Lung (tissue), 11 donors: Measurements from ENCODE around the gene KRABD2.

Experiments used
- ATAC-seq: fragments of 200-7000 bp; cut with Tn5 transposase; one replicate; pipeline ENCODE4 v1.9.1; 2020; ENCODE audit warnings: moderate number of reproducible peaks; ENCODE audit not compliant: insufficient read depth, low FRiP score
- DNase-seq, 3 donors: peaks; one replicate each; pipeline ENCODE4 v3.0.0-alpha.2; 2013 to 2017
- H3K27ac ChIP-seq, 2 donors: one replicate each; pipeline ENCODE4 v1.5.1; 2013; ENCODE audit warnings: mild to moderate bottlenecking in 2 of 2, moderate library complexity in 2 of 2, control low read depth in 1 of 2, inconsistent platforms in 1 of 2, low read depth in 1 of 2, low read length in 1 of 2
- H3K27me3 ChIP-seq, 3 donors: one replicate each; pipeline ENCODE4 v1.5.1; 2013; ENCODE audit warnings: low read length in 2 of 3; ENCODE audit not compliant: control insufficient read depth in 3 of 3, insufficient read depth in 3 of 3
- H3K36me3 ChIP-seq, 4 donors: one replicate each; pipeline ENCODE4 v1.5.1; 2013; ENCODE audit warnings: low read length in 4 of 4, mild to moderate bottlenecking in 1 of 4, moderate library complexity in 1 of 4; ENCODE audit not compliant: control insufficient read depth in 4 of 4, insufficient read depth in 4 of 4
- H3K4me1 ChIP-seq, 5 donors: one replicate each; pipeline ENCODE4 v1.5.1; 2013; ENCODE audit warnings: low read length in 5 of 5, mild to moderate bottlenecking in 2 of 5, moderate library complexity in 1 of 5; ENCODE audit not compliant: control insufficient read depth in 5 of 5, insufficient read depth in 5 of 5
- H3K4me3 ChIP-seq: one replicate; pipeline ENCODE4 v1.5.1; 2013; ENCODE audit warnings: mild to moderate bottlenecking, control low read depth, moderate library complexity
- H3K9ac ChIP-seq, 2 donors: one replicate each; pipeline ENCODE4 v1.5.1; 2013; ENCODE audit warnings: low read length in 2 of 2, control low read depth in 1 of 2; ENCODE audit not compliant: insufficient read depth in 1 of 2
- H3K9me3 ChIP-seq, 4 donors: one replicate each; pipeline ENCODE4 v1.5.1; 2013; ENCODE audit warnings: low read length in 3 of 4, mild to moderate bottlenecking in 1 of 4, moderate library complexity in 1 of 4; ENCODE audit not compliant: control insufficient read depth in 4 of 4, insufficient read depth in 3 of 4
- WGBS, 2 donors: extraction: QIAGEN DNeasy Blood & Tissue Kit; methylation state at CpG; one replicate each; pipeline ENCODE4 v1.1.7; 2013; 5-methylcytosine and 5-hydroxymethylcytosine counted together
- TF ChIP-seq, protein P1 (sequence below): IDR thresholded peaks from 2 replicates; pipeline ENCODE4 v1.5.1; 2012; ENCODE audit warnings: mild to moderate bottlenecking; ENCODE audit errors: control extremely low read depth, extremely low read depth
- donor health status: control.
- donor health status: control.
- donor health status: Bipolar disorder and iron deficiency.
- donor health status: healthy.
- donor health status: DM: yes; HTN: yes; CAD: no.

Gene KRABD2

DNA sequence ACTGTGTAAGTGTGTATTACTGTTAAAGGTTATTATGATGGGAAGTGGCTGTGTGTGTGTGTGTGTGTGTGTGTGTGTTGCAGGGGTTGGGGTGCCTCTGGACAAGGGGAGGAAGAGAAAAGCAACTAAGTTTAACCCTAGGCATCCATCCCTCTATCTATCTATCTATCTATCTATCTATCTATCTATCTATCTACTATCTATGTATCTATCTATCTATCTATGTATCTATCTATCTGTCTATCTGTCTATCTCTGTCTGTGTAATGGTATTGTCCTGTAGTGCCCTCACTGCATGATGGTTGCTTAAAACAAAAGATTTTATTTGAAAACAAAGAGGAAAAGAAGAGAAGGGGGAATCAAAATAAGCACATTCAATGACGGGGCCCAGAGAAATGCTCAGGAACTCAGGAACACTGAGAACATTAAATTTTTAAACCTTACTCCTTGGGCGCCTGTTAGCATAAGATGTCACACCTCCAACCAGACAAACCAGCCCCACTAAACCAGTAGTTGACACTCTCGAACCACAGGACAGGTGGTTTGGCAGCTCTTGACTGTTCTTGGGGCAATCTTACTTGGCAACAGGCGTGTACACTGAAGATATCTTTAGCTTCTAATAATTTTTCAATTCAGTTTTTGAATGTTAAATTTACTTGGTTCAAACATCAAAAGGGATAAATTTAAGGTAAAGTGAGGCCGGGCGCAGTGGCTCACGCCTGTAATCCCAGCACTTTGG is 11.6 kb upstream of the KRABD2 start:
- 89 to 97% methylated on average over 7 of the region's 7 CpGs for WGBS, 2 donors
- Histone ChIP-seq H3K4me3 (no peak overlapping the region), H3K27ac (no peak overlapping the region), H3K36me3 (no peaks in the 10 kb centered on the region), H3K4me1 (peaks cover 0 to 9% (median 0%) of the 10 kb centered on the region in 5 donors), H3K27me3 (no peaks in the 10 kb centered on the region), H3K9ac (no peak overlapping the region), H3K9me3 (no peaks in the 10 kb centered on the region)
- ATAC-seq, result no peak
- TF ChIP-seq, protein P1, sequence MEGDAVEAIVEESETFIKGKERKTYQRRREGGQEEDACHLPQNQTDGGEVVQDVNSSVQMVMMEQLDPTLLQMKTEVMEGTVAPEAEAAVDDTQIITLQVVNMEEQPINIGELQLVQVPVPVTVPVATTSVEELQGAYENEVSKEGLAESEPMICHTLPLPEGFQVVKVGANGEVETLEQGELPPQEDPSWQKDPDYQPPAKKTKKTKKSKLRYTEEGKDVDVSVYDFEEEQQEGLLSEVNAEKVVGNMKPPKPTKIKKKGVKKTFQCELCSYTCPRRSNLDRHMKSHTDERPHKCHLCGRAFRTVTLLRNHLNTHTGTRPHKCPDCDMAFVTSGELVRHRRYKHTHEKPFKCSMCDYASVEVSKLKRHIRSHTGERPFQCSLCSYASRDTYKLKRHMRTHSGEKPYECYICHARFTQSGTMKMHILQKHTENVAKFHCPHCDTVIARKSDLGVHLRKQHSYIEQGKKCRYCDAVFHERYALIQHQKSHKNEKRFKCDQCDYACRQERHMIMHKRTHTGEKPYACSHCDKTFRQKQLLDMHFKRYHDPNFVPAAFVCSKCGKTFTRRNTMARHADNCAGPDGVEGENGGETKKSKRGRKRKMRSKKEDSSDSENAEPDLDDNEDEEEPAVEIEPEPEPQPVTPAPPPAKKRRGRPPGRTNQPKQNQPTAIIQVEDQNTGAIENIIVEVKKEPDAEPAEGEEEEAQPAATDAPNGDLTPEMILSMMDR, result no peak
- DNase-seq, result no peak

DNA sequence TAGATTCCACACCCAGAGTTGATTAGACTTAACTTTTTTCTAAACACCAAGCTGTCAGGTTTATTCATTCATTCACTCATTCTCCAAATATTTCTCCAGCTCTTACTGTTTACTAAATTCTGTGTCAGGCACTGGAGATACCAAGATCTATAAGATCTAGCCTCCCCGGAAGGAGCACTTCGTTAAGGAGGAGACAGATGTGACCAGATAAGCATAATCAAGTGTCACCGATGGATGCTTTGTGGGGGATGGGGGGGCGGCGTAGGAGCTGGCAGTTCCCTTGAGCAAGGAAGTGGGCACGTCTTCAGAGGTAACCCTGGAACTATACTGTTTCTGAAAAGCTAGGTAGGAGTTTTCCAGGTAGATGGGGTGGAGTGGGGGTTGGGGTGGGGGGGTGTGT is 10.3 kb upstream of the KRABD2 start:
- Histone ChIP-seq H3K4me1 (peaks cover 0 to 9% (median 3%) of the 10 kb centered on the region in 5 donors), H3K27me3 (no peaks in the 10 kb centered on the region), H3K36me3 (peaks cover 0 to 2% (median 0%) of the 10 kb centered on the region in 4 donors), H3K4me3 (no peak overlapping the region), H3K9me3 (no peaks in the 10 kb centered on the region), H3K9ac (no peak overlapping the region), H3K27ac (no peak overlapping the region)
- WGBS, 2 donors, result 65 to 74% methylated on average over 6 of the region's 6 CpGs
- ATAC-seq, result no peak
- no peak for DNase-seq
- TF ChIP-seq, protein P1, result no peak

DNA sequence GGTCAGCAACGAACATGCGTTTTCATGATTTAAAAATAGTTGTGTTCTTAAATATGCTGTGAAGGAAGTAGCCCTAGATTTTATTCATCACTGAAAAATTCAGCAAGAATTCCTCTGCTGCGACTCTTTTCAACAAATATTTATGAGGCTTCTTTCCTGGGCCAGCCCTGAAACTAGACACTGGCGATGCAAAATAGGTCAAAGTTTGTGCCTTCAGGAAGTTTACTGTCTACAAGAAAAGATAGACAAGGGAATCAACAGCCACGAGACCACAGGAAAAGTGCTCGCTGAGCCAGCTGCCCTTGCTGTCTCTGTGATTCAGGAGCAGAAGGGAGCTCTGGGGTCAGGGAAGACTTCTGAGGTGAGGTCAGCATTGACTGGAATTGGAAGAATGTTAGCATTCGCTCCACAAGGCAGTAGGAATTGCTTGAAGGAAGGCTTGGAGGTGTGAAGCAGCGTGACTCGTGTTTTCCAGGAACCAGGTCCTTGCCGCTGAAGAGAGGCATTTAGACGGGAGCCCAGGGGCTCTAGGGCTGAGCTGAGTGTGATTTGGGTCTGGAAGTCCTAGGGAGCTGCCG is 8.4 kb upstream of the KRABD2 start:
- H3K9me3 ChIP-seq, result no peaks in the 10 kb centered on the region
- 66 to 74% methylated on average over 12 of the region's 12 CpGs for WGBS, 2 donors

More for the DNA sequence above, 8.4 kb upstream of the KRABD2 start:
- DNase-seq (no peak), ATAC-seq (no peak)
- peak overlapping the region in 1 of 2 donors; percentile 73 for H3K27ac ChIP-seq
- H3K9ac ChIP-seq, result no peak overlapping the region
- TF ChIP-seq, protein P1, result no peak
- H3K36me3 ChIP-seq, result peaks cover 10 to 19% (median 13%) of the 10 kb centered on the region in 4 donors
- peaks cover 7 to 21% (median 15%) of the 10 kb centered on the region in 5 donors for H3K4me1 ChIP-seq
- no peak overlapping the region for H3K4me3 ChIP-seq
- no peaks in the 10 kb centered on the region for H3K27me3 ChIP-seq
